ENCODE data around the gene MT1A.

Gene MT1A

DNA sequence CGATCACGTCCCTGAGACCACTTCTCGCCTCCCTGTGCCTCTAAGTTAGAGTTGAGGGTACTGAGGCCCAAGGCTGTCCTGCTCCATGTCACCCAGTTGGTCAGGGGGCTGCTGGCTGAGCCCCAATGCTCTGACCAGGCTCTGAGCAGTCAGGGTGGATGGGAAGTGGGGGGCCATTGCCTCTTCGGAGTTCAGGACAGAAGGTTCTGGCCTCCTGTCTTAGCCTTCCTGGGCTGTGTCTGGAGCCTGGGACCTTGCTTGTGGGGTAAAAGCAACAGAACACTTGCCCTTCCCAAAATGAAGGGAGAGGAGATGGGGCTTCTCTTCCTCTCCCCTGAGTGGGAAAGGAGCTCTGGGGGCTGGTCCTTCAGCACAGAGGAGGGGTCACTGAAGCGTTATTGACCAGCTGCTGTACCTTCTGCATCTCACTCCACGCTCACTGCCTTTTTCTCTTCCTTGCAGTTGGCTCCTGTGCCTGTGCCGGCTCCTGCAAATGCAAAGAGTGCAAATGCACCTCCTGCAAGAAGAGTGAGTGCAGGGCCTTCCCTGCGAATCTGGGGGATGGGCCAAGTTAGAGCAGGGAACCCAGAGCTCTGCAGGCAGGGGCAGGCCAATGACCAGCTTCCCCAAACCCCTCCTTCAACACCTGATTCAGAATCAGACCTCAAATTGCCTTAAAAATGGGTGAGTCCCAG is 44.4 kb downstream of the MT1A start:
- no peak for DNase-seq

DNA sequence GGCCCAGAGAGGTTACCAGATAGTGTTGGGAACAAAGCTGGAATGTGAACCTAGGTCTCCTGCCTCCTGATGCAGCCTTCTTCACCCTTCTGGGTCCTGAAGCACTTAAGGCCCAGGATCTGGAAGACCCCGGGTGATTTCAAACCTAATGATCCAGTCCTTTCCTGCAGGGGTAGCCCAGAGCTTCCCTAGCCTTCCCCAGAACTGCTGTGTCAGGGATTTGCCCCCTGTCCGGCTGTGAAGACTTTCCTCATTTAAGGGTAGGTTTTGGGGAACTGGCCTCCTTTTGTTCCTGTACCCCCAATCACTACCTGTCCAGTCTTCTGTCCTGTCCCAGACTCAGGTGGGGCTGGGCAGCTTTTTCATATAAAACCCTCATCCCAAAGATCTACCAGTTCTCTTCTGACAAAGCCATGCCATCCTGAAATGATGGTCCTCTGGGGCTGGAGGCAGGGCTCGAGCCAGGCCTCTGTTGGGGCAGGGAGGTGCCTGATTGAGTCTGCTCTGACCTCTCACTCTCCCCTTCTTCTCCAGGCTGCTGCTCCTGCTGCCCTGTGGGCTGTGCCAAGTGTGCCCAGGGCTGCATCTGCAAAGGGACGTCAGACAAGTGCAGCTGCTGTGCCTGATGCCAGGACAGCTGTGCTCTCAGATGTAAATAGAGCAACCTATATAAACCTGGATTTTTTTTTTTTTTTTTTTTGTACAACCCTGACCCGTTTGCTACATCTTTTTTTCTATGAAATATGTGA is 45.1 kb downstream of the MT1A start:
- DNase-seq, result no peak

DNA sequence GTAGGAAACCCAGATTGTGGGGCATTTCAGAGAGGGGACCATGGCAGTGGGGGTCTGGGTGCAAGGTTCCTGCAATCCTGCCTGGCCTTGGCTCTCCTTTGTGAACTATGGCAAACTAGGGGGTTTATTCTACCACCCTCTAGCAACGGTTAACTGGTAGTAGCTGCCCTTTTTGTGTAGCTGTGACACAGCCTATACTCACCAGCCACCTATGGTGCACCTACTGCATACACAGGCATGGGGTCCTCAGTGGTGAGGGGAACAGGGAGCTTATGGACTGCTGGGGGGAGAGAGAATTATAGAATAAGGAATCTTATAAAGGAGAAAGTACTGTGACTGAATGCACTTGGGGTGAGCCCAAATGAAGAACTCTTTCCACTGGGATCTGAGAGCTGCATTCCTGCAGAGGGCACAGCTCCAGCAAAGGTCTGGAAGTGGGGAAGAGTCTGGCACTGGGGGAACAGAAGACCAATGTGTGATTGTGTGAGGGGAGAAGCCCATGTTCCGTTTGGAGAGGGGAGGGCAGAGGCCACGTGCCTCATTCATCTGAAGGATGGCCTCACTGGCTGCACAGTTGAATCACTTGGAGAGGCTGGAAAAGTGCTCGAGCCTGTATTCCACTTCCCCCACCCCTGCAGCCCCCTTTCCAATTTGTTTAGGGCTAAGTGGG is 45.9 kb downstream of the MT1A start:
- DNase-seq, result no peak

DNA sequence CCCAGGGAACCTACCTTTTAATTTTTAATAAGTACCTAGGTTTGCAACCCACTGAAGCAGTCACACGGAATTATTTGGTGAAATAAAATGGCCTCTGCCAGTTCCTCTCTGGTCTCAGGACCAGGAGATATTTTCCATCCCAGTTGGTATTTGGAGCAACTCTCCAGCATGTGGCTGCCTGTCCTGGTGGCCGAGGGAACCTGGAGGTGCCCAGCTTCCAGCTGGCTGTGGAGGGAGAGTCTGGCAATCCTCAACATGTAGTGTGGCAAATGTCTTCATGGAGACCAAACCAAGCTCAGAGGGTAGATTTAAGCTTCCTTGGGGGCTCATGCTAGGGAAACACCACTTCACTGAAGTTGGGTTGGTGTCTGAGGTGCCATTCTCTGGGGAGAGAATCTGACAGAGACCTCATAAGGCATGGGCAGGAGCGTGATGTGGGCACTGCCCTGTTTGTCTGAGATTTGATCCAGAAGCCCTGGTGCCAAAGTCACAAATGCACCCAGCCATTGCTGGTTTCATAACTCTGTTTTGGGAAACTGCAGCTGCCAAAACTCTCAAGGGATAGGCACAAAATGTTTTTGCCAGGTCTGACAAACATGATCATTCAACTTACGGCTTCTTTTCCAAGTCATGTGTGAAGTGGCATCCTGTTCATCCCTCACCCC is 46.6 kb downstream of the MT1A start:
- DNase-seq, result no peak

DNA sequence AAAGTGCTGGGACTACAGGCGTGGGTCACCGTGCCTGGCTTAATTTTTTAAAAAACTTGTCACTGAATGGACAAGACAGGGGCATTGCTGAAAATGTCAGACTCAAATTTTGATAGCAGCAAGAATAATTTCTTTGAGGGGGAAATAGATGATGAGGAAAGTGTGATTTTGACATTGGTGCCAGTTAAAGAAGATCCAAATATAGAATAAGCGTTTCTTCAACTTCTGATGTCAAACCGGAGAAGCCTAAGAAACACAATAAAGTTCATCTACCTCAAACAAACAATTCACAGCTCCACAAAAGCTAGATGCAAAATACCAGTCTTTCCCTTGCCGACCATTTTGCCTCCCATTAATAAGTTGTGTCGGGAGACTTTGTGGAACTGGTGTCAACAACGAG is 48.3 kb downstream of the MT1A start:
- DNase-seq, result no peak

DNA sequence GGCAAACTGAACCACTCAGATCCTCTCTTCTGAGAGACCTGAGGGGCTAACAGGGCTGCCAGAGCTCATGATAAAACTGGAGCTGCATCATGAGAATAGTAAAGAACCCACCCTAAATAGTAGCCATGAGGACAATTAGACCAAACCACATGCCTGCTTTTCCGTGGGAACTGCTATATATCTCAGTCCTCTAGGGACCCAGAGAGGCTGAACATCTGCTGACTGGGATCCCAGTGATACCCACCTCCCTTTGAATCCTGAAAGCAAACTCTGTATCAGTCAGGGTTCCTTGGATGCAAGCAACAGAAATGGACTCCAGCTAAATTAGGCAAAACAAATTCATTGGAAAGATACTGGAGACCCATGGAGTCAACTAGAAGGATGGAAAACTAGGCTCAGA is 50.3 kb downstream of the MT1A start:
- DNase-seq, result no peak

DNA sequence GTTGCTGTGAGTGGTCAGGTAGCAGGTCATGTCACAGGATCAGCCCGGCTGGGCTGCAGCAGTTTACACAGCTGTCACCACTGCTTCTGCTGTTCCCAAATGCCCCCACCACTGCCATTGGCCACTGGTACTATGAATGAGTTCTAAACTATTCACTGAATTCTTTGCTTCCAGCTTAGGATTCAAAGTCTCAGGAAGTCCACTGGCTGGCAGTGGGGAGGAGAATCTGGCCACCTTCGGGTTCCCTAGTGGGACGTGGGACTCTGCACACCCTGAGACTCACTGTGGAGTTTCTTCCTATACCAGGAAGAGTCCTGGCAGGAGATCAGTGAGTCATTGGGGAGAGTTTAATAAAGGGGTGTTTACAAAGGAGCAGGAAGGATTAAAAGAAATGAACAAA is 50.7 kb downstream of the MT1A start:
- DNase-seq, result no peak

All from NCI-H1417 treated with DMSO at 0.1 percent for 48 hours (cell line).